Kidney (tissue), 14 donors: ENCODE results near the gene TEX10. TPM values are rescaled to one million over a fixed set of nuclear protein-coding genes. Genes with fewer than 3 reads are reported as not detected.

Source experiments
- DNase-seq, 5 donors: peaks; one replicate each; pipeline ENCODE4 v3.0.0-alpha.2; 2013 to 2020
- FAIRE-seq: peaks from 2 replicates; lab custom pipeline; 2012; peaks lifted over from hg19 to GRCh38; lab: Jason Lieb, UNC
- H3K27ac ChIP-seq, 2 donors: one replicate each; pipeline ENCODE4 v1.7.0; 2013; ENCODE audit warnings: low read depth in 2 of 2, low read length in 2 of 2, inconsistent platforms in 1 of 2
- H3K27me3 ChIP-seq: one replicate; pipeline ENCODE4 v1.7.1; 2013; ENCODE audit warnings: low read length, inconsistent platforms; ENCODE audit not compliant: control insufficient read depth, insufficient read depth
- H3K36me3 ChIP-seq, 3 donors: one replicate each; pipeline versions ENCODE4 v1.7.0 to v1.7.1; 2013; ENCODE audit warnings: low read length in 3 of 3, control low read depth in 1 of 3, inconsistent platforms in 1 of 3; ENCODE audit not compliant: insufficient read depth in 3 of 3, control insufficient read depth in 2 of 3
- H3K4me1 ChIP-seq, 3 donors: one replicate each; pipeline versions ENCODE4 v1.7.0 to v1.7.1; 2013; ENCODE audit warnings: low read length in 3 of 3, inconsistent platforms in 1 of 3, low read depth in 1 of 3; ENCODE audit not compliant: control insufficient read depth in 2 of 3, insufficient read depth in 2 of 3
- H3K4me3 ChIP-seq, 3 donors: one replicate each; pipeline versions ENCODE4 v1.7.0 to v1.8.1; 2013; ENCODE audit warnings: low read length in 3 of 3, control low read depth in 1 of 3, inconsistent platforms in 1 of 3
- H3K9ac ChIP-seq, 3 donors: one replicate each; pipeline versions ENCODE4 v1.7.0 to v1.7.1; 2013; ENCODE audit warnings: low read length in 3 of 3, control low read depth in 1 of 3, inconsistent platforms in 1 of 3
- H3K9me3 ChIP-seq, 3 donors: one replicate each; pipeline versions ENCODE4 v1.7.0 to v1.7.1; 2013; ENCODE audit warnings: low read length in 3 of 3, control low read depth in 1 of 3, inconsistent platforms in 1 of 3; ENCODE audit not compliant: control insufficient read depth in 2 of 3, insufficient read depth in 1 of 3
- intact Hi-C: fragments of 100-400 bp; cut with DNase I; formaldehyde crosslinking; loops from one replicate; pipeline ENCODE4 v1.11.1; 2022
- polyA plus RNA-seq: library from polyadenylated mRNA; stranded (reverse); fragments of 350-450 nt; fragmentation: Illumina TruSeq; extraction: RNeasy Lipid Tissue Mini Kit (QIAGEN cat#74804); gene quantifications from one replicate; pipeline ENCODE4 v1.2.3, GENCODE V29; 2014; ENCODE audit warnings: low read depth, low replicate concordance; ENCODE audit not compliant: insufficient read depth
- total RNA-seq: library from RNA; stranded (reverse); fragmentation: NEBNext Ultra II Directional; extraction: Animal tissue kit (Norgen Biotek cat#: 25700); gene quantifications from one replicate; pipeline ENCODE4 v1.2.1, GENCODE V29; 2021
- TF ChIP-seq, protein P1 (sequence below): IDR thresholded peaks from 3 replicates; pipeline ENCODE4 v1.5.1; 2012; ENCODE audit warnings: mild to moderate bottlenecking, moderate library complexity, borderline replicate concordance; ENCODE audit not compliant: insufficient read depth; ENCODE audit errors: extremely low read depth
- donor health status: control.
- donor health status: control.
- donor health status: control.
- donor health status: control.
- donor health status: control.
- donor health status: DM: yes; HTN: yes; CAD: no.
- donor health status: Normal renal cell carcinoma (clear cell type).

The TEX10 gene
- total and polyA plus RNA-seq, 2 donors from 2014 or later = 6.8 to 12.1 TPM

GRCh38 chr9:100269656-100270055, 83.1 kb downstream of the TEX10 start:
- no peak for FAIRE-seq
- Histone ChIP-seq H3K27me3 (no peaks in the 10 kb centered on the region), H3K4me3 (no peak overlapping the region), H3K4me1 (no peaks in the 10 kb centered on the region), H3K9ac (no peak overlapping the region), H3K36me3 (peaks cover 0 to 9% (median 2%) of the 10 kb centered on the region in 3 donors), H3K27ac (no peak overlapping the region), H3K9me3 (no peaks in the 10 kb centered on the region)
- TF ChIP-seq, protein P1, sequence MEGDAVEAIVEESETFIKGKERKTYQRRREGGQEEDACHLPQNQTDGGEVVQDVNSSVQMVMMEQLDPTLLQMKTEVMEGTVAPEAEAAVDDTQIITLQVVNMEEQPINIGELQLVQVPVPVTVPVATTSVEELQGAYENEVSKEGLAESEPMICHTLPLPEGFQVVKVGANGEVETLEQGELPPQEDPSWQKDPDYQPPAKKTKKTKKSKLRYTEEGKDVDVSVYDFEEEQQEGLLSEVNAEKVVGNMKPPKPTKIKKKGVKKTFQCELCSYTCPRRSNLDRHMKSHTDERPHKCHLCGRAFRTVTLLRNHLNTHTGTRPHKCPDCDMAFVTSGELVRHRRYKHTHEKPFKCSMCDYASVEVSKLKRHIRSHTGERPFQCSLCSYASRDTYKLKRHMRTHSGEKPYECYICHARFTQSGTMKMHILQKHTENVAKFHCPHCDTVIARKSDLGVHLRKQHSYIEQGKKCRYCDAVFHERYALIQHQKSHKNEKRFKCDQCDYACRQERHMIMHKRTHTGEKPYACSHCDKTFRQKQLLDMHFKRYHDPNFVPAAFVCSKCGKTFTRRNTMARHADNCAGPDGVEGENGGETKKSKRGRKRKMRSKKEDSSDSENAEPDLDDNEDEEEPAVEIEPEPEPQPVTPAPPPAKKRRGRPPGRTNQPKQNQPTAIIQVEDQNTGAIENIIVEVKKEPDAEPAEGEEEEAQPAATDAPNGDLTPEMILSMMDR = no peak
- intact Hi-C loops = no loop called here
- no peak for DNase-seq

GRCh38 chr9:100268271-100268670, 84.5 kb downstream of the TEX10 start:
- H3K4me1 ChIP-seq = no peaks in the 10 kb centered on the region
- H3K36me3 ChIP-seq = peaks cover 0 to 9% (median 2%) of the 10 kb centered on the region in 3 donors
- FAIRE-seq = no peak
- no peaks in the 10 kb centered on the region for H3K9me3 ChIP-seq
- DNase-seq = no peak
- no peak overlapping the region for H3K27ac ChIP-seq
- intact Hi-C loops = no loop called here
- TF ChIP-seq, protein P1 = no peak
- no peaks in the 10 kb centered on the region for H3K27me3 ChIP-seq
- no peak overlapping the region for H3K9ac ChIP-seq
- H3K4me3 ChIP-seq = no peak overlapping the region

DNA sequence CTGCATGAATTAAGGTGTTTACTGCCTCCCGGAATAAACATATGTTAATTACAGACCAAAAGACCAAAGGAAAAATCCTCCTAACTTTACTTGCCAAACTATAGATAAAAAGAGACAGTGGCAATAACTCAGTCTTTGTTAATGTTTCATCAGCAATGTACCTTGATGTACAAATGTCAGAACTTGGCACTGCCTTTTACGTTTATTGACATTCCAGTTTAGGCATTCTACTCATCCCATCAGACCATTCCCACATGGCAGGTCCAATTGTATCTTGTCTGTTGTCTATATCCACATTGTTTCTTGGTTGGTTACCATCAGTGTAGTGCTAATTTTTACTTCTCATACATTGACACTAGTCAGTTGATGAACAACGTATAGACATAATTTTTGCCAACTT, 85.5 kb downstream of the TEX10 start:
- Histone ChIP-seq H3K4me3 (no peak overlapping the region), H3K9me3 (no peaks in the 10 kb centered on the region), H3K9ac (no peak overlapping the region), H3K27ac (no peak overlapping the region), H3K27me3 (no peaks in the 10 kb centered on the region), H3K4me1 (no peaks in the 10 kb centered on the region), H3K36me3 (peaks cover 0 to 9% (median 2%) of the 10 kb centered on the region in 3 donors)
- intact Hi-C loops = no loop called here
- FAIRE-seq = no peak
- TF ChIP-seq, protein P1 = no peak
- no peak for DNase-seq

Other genes with a start within 250 kb of the TEX10 start
- 14.3 TPM for gene MSANTD3, start 74.2 kb upstream of the TEX10 start, total RNA-seq
- gene MSANTD3, start 74.2 kb upstream of the TEX10 start, polyA plus RNA-seq = 16.7 TPM
- gene TMEFF1, start 120.2 kb upstream of the TEX10 start, total RNA-seq = 0.66 TPM
- not detected for gene TMEFF1, start 120.2 kb upstream of the TEX10 start, polyA plus RNA-seq
- gene CAVIN4, start 225.1 kb upstream of the TEX10 start, total RNA-seq = 0.13 TPM
- 0.24 TPM for gene CAVIN4, start 225.1 kb upstream of the TEX10 start, polyA plus RNA-seq